HG02678 (cell line): ENCODE results near the gene ZDHHC13.
"Not testable (repeated sequence)": the region's sequence is repeated elsewhere in the genome, so short reads cannot be mapped to it uniquely, and the experiment has no call there.

Source experiments
- ATAC-seq: cut with Tn5 transposase; IDR thresholded peaks from one replicate; pipeline ENCODE4 v1.9.1; 2021; ENCODE audit warnings: mild to moderate bottlenecking, moderate library complexity; ENCODE audit not compliant: unreplicated experiment

The ZDHHC13 gene

DNA sequence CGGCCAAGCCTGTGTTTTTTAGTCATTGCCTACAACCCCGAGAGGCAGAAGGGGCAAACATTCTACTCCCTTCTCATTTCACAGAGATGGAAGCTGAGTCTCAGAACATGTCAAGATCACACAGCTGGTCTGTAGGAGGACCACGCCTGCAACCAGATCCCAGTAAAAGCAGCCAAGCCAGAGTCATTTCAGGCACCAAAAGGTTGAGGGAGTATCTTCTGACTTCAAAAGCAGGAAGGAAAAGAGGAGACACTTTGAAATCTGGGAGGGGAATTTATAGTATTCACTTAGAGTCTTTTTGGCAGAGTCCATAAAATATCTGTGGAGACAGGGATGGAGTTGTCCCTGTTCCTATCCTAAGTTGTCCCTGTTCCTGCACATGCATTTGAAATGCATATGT lies 17.9 kb upstream of the ZDHHC13 start:
- ATAC-seq = no peak

DNA sequence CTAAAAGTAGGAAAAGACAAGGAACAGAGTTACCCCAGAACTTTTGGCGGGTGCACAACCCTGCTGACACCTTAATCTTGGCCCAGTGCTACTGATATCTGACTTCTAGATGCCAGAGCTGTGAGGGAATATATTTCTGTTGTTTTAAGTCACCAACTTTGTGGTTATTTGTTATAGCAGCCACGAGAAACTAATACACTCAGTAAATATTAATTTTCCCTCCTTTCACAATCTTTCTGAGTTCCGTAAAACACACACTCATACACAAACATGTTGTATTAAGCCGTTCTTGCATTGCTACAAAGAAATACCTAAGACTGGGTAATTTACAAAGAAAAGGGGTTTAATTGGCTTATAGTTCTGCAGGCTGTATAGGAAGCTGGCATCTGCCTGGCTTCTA lies 16.1 kb upstream of the ZDHHC13 start:
- ATAC-seq = no peak

DNA sequence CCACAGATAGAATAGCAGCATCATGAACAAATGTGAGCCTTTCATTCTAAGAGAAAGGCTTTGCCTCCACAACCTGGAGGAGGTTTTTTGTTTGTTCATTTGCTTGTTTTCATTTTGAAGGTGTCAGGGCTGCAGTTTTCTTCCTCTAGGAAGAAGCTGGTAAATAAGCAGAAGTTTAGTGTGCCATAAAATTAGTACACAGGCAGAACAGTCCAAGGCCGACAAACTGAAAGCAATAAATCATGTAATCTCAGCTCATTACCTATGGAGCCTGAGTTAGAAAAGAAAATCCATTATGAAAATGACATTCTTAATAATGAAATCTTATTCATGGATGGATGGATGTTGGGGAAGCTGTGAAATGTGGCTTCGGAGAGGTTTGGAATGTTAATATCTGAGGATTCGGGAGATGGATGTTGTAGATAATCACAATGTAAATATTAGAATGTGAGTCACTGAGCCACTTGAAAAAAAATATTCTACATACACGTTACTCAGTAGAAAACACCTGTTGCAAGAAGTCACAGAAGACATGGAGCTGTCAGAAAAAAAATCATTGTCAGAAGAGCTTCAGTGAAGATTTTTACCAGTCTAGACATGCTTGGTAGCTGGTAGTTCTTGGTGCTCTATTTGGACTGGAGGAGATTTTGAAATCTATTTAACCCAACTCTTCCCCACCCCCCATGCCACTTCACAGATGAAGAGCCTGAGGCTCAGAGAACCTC lies 15.0 kb upstream of the ZDHHC13 start:
- ATAC-seq = no peak

DNA sequence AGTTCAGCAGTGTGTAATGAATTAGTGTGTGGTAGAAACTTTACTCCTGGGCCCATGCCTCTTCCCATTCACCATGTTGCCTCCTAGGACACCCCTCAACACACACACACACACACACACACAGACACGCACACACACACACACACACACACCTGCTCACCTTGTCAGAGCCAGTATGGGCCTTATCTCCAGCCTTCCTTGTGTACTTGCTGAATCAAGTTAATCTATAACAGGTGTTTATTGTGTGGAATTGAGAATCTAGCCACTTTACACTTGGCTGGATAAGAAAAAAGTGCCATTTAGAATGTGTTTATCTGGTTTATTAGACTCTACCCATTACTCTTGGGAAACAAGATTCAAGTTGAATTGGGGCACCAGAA lies 14.5 kb upstream of the ZDHHC13 start:
- ATAC-seq = no peak

DNA sequence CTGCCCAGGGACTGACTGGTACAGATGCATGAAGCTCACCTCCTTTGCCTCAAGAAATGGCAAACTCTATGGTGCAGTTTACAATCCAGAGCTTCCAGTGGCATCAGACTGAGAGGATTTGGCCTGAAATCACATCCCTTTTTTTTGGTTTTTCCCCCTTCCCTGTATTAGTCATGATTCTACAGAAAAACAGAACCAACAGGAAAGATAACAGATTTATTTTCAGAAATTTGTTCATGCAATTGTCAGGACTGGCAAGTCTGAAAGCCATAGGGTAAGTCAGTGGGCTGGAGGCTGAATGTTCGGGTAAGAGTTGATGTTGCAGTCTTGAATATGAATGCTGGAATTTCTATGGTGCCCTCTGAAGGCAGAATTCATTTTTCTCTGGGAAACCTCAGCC lies 12.0 kb upstream of the ZDHHC13 start:
- ATAC-seq = no peak

DNA sequence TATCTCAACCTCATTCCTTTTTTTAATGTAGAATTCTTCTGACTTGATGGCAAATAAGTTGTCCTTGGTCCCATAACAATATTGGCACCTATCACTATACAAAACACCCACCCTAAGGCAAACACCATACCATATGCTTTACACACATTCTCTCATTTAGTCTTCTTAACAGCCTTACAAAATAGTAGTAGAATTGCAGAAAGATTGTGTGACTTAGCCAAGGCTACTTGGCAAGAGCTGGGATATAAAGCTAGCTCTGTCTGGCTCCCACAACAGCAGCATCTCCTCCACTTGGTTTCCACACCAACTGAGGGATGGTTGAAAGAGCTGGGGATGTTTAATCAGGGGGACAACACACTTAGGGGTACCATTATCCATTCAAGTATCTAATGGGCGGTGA lies 9.8 kb upstream of the ZDHHC13 start:
- ATAC-seq = no peak

DNA sequence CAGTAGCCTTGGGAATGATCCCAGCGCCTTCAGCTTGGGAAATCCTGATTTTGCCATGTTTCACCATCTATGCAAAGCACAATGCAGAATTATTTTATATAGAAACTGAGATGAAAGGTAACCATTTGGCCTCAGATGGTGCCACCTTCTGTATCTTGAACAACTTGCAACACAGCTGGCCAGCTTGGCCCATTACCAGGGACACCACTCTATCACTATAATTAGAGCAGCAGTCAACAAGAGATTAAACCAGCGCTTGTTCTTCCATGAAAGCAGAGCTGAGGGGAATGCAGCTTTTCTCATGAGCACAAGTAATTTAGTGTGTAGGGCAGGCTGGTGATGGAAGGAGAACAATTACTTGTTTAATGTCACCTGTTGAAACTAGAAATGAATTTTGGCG lies 6.7 kb upstream of the ZDHHC13 start:
- ATAC-seq = no peak

DNA sequence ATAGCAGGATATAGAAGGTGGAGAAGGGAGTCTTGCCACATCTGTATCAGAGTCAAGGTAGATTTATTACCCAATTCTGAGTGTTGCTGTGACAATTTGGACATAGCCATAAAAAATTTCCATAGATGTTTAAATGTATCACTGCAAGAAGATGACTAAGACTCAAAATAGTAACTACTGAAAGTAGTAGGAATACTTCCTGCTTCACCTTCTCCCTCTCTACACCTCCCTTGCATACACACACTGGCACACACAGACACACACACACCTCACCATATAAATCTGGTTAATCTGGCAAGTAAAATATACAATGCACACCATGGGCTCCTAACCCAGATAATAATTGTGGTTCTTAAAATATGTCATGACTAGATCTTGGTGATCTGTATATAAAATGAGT lies 5.2 kb upstream of the ZDHHC13 start:
- ATAC-seq = no peak

DNA sequence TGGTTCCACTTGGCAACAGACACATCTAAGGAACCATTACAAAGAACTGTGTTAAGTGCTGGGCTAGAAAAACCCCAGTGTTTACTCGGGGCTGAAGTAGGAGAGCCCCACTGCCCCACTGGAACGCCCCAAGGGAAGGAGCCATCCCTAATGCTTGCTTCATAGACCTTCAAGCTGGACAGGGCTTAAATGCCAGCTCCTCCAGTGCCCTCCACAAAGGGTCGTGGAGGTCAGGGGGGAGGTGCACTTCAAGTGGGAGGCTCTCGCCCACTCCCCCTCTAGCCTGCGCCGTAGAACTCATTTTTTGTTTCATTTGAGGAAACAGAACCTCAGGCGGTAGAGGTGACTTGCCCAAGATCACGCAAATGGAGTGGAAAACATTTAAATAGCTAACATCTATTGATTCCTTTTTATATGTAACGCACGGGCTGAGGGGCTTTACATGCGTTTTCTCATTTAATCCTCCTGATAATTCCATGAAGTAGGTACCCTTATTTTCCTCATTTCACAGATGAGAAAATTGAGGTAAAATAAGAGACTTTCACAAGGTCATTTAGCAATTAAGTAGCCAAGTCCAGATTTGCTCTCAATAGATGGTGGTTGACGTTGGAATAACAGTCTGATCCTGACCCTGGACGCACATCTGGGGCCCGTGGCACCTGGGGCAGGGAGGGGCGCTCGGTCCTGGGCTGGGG lies 545 bp upstream of the ZDHHC13 start:
- ATAC-seq = no peak

DNA sequence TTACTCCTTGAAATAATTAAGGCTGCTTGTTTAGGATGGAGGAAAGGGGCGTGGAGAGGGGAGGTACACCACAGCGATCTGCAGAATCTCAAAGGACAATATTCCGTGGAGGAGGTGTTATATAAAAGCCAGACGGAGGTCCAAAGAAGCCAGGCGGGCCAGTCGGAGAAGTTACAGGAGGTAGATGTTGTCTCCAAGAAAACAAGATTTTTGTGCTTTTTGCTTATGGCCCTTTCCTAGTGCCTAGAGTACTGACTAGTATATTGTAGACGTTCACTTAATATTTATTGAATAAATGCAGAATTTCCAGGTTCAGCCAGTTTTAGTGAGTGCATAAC lies 761 bp downstream of the ZDHHC13 start:
- ATAC-seq = no peak

DNA sequence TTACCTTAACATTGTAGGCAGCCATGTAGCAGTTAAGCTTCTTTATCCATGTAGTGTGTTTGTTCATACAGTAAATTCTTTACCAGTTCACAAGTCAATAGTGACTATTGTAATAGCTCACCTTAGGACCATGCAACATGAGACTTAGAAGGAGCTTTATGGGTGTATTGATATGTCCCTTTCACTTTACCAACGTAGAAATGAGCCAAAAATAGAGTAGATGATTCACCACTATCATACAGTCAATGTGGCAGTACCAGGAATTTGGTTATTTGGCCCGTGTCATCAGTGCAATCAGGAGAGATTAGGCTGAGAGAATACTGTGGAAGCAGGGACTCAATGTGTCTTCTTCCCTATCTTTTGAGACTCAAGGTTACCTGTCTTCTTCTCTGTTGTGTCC lies 4.7 kb downstream of the ZDHHC13 start:
- ATAC-seq = no peak

DNA sequence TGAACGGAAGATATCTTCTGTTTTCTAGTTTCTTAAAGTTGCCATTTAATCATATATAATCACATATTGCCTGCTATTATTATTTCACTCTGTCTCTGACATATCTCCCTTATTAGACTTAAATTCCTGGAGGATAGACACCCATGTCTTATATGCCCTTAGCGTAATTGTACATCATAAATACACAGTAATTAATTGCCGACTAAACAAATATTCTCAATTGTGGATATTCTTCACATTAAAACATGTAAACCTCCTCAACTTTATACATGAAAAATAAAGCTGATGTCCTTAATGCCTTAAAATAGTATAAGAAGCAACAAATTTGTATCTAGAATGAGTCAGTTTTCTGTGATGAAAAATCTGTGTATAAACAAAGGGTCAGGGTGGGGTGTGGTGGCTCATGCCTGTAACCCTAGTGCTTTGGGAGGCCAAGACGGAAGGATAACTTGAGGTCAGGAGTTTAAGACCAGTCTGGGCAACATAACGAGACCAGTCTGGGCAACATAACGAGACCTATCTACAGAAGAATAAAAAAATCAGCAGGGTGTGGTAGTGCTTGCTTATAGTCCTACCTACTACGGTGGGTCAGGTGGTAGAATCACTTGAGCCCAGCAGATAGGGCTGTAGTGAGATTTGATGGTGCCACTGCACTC lies 6.1 kb downstream of the ZDHHC13 start:
- no peak for ATAC-seq

DNA sequence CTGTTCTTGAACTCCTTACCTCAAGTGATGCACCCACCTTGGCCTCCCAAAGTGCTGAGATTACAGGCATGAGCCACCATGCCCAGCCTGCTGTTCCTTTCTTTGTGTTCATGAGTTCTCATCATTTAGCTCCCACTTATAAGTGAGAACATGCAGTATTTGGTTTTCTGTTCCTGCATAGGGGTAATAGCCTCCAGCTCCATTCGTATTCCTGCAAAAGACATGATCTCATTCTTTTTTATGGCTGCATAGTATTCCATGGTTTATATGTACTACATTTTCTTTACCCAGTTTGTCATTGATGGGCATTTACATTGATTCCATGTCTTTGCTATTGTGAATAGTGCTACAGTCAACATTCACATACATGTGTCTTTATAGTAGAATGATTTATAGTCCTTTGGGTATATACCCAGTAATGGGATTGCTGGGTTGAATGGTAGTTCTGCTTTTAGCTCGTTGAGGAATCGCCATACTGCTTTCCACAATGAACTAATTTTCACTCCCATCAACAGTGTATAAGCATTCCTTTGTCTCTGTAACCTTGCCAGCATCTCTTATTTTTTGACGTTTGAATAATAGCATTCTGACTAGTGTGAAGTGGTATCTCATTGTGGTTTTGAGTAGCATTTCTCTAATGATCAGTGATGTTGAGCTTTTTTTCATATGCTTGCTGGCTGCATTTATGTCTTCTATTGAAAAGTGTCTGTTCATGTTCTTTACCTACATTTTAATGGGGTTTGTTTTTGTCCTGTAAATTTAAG lies 9.8 kb downstream of the ZDHHC13 start:
- not testable (repeated sequence) for ATAC-seq

DNA sequence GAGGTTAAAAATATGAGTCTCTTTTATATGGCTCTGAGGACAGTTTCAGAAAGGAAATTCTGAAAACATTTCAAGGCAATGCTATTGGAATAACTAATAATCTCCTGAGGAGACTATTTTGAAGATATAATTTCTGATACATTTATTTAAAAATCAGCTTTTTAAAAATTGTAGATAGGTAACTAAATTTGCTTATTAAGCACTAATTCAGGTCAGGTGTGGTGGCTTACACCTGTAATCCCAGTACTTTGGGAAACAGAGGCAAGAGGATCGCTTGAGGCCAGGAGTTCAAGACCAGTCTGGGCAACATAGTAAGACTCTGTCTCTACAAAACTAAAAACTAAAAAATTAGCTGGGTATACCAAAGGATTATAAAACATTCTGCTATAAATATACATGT lies 17.0 kb downstream of the ZDHHC13 start:
- no peak for ATAC-seq

DNA sequence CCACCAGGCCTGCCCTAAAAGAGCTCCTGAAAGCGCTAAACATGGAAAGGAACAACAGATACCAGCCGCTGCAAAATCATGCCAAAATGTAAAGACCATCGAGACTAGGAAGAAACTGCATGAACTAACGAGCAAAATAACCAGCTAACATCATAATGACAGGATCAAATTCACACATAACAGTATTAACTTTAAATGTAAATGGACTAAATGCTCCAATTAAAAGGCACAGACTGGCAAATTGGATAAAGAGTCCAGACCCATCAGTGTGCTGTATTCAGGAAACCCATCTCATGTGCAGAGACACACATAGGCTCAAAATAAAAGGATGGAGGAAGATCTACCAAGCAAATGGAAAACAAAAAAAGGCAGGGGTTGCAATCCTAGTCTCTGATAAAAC lies 19.9 kb downstream of the ZDHHC13 start:
- not testable (repeated sequence) for ATAC-seq

DNA sequence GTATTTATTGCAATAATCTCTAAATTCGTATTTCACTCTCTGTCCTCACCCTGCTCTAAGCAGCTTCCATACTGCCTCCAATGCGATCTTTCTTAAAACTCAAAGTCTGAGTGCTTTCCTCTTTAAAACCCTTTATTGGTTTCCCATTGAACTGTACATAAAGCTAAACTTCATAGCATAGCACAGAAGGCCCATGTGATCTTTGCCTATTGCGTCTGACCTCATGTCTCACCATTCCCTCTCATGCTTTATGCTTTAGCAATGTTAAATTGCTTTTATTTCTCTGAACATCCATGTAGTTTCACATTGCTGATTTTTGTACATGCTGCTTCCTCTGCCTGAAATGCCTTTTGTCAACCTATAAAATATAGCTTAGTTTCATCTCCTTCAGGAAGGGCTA lies 28.4 kb downstream of the ZDHHC13 start:
- ATAC-seq = no peak

DNA sequence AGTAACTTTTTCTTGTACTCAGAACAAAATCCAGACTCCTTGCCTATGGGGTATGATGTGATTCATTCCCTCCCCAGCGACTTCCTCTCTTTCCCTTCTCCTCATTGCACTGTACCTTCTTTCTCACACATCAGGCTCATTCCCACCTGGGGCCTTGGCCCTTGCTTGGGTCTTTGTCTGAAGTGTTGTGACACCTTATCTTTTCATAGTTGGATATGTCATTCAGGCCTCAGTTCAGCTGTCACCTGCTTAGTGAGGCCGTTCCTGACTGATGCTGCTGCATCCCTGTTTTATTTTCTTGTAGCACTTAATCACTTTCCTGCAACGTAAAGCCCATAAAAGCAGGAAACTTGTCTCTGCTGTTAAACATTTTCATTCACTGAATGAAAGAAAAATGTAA lies 39.9 kb downstream of the ZDHHC13 start:
- ATAC-seq = no peak

DNA sequence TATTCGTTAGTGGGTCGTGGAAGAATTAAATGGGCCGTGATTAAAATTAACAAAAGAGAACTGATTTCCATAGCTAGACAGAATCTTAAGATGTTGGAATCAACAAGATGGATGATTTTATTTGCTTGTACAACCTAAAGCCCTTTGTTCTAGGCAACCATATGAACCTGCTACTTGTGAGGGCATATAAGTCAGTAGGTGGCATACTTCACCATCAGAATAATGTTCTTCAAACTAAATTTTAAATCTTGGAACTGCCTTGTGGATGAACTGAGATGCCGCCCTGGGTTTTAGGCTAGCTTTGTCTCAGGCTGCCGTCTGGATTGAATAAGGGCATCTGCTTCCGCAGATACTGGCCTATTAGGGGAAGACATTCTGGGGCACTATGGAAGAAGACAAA lies 43.9 kb downstream of the ZDHHC13 start:
- no peak for ATAC-seq

DNA sequence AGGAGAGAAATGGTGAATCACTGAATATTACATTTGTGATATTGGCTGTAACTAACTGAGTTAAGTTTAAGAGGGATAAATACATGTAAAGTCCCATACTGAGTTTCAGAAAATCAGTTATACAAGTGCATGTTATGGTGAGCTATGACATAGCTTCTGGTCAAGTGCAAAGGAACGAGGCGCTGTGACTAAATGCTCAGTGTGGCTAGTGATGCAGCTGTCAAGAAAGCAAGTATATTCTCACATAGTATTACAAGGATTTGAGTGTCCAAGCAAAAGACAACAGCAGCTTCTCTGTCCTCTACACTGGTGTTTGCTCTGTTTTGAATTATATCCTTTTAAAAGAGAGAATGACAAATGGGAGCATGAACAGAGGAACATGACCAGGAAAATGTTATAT lies 44.7 kb downstream of the ZDHHC13 start:
- no peak for ATAC-seq

DNA sequence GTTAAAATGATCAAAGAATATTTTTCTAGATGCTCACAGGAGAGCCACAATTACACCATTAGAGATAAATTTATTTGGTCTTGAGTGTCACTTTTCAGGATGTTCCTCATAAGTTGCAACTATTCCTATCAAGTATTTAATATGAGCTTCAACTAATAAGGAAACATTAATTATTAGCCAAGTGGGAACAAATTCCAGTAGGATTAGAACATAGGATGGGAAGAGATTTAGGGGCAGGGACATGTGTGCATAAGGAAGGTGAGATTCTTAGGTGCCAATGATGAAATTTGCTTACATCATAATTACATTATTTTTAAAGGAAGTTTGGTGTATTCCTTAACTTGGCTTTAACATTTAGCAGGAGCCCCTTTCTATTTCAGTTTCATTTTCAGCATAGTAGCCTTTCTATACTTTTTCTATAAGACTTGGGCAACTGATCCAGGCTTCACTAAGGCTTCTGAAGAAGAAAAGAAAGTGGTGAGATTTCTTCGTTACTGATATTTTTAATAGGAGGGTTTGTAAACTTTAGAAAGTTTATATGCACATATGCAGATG lies 46.1 kb downstream of the ZDHHC13 start:
- ATAC-seq = no peak

DNA sequence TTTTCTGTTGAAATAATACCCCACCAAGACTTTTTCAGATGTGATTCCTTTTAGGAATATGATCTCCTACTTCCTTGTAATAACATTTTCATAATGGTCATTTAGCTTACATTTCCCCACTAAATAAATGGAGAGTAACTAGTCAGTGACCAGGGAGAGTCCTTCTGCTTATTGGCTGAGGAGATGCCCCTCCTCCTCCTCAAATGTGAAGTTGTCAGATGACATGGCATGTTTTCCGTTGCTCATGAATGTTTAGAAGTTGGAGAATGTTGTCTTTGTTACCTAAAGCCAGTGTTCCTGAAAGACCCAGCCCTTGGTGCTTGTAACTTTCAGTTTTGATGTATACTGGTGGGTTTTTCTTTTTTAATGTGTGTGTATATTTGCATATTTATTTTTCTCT lies 46.6 kb downstream of the ZDHHC13 start:
- ATAC-seq = no peak
